ENCODE data around the gene ACVR1B.

ACVR1B gene

DNA sequence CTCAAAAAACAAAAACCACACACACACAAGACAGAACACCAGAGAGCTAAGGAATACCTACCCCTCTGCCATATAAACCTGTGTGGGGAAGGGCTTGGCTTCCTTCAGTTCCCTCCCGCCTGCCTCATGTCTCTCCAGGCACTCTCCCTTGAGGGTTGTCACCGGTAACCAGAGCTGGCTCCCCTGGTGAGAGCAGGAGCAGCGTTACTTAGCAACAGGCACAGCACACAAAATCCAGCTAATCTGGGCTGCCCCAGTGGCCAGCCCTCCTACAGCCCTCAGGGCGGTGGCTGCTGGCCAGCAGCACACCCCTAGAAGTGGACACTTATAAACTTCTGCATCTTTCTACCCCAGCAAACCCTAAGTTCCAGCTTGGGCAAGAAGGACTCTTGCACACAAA lies 78.2 kb downstream of the ACVR1B start:
- no peak for TF ChIP-seq POLR2A (IDR thresholded peaks at IDR 0.05; ENCODE audit: low read depth, low read length)
- DNase-seq (ENCODE audit: insufficient read length, low spot score) (peak; percentile 92), FAIRE-seq (peak; percentile 20)

DNA sequence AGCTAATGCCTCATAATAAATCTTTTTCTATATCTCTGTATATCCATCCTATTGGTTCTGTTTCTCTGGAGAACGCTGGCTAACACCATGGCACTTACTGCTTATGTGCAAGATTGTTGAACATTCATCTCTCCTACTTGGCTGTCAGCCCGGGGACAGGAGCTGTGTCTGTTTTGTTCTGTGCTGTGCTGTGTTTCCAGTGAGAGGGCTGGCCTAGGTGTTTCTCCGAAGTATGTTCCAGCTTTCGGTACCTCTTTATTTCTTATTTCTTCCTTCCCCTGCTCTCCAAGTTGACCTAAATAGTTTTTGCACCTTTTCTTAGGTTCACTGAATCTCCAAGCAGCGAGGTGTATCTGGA lies 80.9 kb downstream of the ACVR1B start:
- FAIRE-seq: no peak
- DNase-seq (ENCODE audit: insufficient read length, low spot score): no peak
- TF ChIP-seq POLR2A (IDR thresholded peaks at IDR 0.05; ENCODE audit: low read depth, low read length): no peak

DNA sequence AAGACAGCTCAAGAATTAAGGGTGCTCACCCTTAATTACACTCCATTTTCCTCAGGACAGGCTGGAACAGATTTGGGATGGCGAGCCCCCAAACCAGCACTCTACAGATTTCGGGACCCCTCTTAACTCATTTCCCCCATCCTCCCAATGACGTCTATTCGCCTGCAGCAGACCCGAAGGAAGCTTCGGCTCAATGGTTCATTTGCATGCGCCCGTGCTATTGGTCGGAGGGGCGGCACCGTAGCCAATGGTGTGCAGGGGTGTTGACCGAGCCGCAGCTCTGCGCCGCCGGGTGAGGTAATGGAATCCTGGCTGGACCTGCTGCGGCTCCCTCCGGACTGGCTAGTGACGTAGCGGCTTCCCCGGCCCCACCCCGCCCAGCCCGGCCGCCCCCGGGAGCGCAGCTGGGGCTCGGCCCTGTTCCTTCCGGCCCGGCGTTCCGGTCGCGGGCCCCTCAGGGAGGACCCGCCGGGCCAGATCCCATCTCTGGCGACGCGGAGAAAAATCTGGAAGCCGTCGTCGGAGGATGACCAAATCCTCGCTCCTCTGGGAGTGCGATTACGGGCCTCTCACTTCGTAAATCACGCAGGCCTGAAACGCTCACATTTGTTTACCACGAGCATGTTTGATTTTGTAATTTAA lies 81.4 kb downstream of the ACVR1B start:
- FAIRE-seq (peak; percentile 84), DNase-seq (ENCODE audit: insufficient read length, low spot score) (peak; percentile 98)
- TF ChIP-seq POLR2A (IDR thresholded peaks at IDR 0.05; ENCODE audit: low read depth, low read length): no peak

DNA sequence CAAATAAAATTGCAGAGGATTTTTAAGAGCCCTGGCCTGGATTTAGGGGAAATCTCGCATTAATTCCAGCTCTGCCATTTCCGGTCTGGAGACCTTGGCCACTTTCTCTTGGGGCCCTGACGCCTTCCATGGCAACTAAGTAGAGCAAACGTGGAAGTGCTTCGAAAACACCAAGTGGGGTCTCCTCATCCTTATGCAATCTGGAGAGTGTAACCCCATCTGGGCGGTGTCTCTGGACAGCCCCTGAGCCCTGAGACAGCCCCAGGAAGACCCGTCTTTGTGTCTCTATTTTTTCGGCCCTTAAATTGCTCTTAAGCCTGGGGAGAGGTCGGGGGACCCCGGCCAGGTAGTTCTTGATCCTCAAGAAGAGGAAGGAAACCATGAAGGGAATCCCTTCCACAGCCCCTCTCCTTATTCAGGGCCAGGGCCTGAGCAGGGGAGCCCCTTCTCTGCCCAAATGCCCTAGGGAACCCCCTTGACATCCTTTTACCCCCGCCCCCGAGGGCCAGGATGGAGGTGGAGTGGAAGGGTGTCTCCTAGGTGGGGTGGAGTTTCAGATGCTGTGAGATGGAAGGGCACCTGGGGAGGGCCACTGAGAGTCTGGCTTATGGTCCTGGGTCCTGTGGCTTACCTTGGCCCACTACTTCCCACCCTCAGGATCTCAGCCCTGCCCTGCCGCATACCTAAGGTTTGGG lies 82.1 kb downstream of the ACVR1B start:
- TF ChIP-seq POLR2A (IDR thresholded peaks at IDR 0.05; ENCODE audit: low read depth, low read length): no peak
- FAIRE-seq (no peak), DNase-seq (ENCODE audit: insufficient read length, low spot score) (no peak)

DNA sequence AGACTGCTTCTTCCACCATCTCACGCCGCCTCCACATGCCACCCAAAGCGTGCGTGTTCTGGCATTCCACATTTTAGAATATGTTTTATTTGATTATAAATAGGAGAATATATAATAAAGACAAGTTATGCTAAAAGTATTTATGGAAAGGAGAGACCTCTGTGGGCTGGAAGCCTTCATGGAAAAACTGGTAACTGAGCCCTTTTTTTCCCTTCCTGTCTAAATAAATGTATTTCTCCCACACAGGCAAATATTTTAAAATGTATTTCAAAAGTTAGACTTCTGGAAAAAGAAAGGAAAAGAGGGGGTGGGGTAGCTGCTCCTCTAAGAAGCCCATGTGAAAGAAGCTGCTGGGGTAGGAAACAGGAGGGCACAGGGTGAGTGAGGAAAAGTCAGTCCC lies 83.7 kb downstream of the ACVR1B start:
- no peak for DNase-seq (ENCODE audit: insufficient read length, low spot score)
- FAIRE-seq: no peak
- TF ChIP-seq POLR2A (IDR thresholded peaks at IDR 0.05; ENCODE audit: low read depth, low read length): no peak

DNA sequence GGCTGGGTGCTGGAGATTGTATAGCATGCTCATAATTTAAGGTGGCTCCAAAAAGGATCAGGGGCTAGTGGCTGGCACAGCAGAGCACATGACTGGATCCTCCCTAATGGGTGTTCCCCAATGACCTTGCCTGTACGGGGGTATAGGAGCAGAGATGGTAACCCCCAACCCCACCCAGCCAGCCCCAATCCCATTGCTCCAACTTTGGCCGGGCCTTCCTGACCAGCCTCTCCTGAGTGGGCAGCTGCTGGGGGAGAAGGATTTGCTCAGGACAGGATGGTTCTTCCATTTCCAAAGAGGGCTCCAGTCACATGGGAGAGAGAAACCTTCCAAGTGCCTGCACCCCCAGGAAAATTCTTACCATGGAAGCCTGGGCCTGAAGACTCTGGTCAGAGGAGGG lies 84.4 kb downstream of the ACVR1B start:
- FAIRE-seq: no peak
- TF ChIP-seq POLR2A (IDR thresholded peaks at IDR 0.05; ENCODE audit: low read depth, low read length): no peak
- DNase-seq (ENCODE audit: insufficient read length, low spot score): no peak

DNA sequence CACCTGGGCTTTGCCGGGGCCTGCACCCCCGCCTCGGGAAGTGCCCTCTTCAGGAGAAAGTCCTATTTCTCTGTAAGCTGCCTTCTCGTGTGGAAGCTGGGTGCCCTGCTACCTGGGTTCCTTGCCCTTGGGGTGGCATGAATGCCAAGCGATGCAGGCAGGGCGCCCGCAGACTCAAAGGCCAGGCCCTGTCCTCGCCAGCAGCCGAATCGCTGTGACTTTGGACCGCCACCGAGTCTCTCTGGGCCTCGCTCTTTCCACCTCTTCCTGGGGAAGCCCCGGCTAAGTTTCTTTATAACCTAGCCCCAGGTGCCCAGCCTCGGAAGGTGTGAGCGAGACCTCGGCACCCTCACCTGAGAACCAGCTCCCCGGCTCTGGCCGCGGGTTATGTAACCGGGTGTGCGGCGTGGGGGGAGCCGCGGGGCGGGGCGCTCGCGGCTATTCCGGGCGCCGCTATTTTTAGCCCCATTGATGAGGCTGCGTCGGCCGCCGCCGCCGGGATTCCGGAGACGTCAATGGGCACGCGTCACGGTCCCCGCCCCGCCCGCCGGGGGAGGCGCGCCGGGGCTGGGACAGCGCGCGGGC lies 85.2 kb downstream of the ACVR1B start:
- TF ChIP-seq POLR2A (IDR thresholded peaks at IDR 0.05; ENCODE audit: low read depth, low read length): no peak
- no peak for FAIRE-seq
- DNase-seq (ENCODE audit: insufficient read length, low spot score): peak; percentile 68

DNA sequence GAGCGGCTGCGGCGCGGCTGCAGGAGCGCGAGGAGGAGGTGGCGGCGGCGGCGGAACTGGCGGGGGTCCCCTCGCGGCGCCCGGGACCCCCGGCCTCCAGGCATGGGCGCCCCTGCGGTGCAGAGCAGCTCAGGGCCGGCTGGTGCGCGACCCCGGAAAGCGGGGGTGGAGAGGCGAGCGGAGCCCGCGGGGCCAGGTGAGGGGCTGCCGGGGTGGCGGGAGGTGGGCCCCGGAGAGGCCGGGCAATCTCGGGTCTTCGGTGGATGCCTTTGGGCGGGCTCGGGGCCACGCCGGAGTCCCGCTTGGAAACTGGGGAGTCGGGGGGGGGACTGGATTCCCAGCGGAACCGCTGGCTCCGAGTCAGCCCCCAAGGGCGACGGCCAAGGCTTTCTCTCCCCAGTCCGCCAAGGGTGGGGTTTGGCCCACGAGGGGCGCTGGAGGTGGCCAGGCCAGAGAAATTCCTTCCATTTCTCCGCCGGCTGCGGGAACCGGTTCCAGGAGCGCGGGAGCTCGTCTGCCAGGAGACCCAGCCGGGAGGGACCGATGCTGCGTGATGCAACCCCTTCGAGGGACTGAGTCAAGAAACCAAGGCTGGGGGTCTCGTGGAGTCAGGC lies 85.9 kb downstream of the ACVR1B start:
- DNase-seq (ENCODE audit: insufficient read length, low spot score): no peak
- no peak for TF ChIP-seq POLR2A (IDR thresholded peaks at IDR 0.05; ENCODE audit: low read depth, low read length)
- FAIRE-seq: no peak

DNA sequence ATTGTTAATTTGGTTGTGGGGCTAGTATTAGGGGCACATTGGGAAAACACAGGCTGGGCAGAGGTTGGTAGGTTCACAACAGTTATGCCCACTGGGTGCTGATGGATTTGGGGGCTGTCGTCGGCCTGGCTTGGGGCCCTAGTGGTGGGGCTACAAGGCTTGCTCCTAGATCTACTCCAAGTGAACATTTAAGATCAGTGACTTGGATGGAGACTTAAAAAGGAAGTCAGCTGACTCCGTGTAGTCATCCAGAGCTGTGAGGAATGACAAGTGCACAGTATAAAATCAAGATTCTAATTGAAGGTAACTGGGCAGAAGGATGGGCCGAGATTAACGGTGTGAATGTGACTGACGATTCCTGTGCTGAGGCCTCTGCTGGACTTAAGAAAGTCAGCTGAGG lies 86.9 kb downstream of the ACVR1B start:
- no peak for FAIRE-seq
- TF ChIP-seq POLR2A (IDR thresholded peaks at IDR 0.05; ENCODE audit: low read depth, low read length): no peak
- DNase-seq (ENCODE audit: insufficient read length, low spot score): no peak

DNA sequence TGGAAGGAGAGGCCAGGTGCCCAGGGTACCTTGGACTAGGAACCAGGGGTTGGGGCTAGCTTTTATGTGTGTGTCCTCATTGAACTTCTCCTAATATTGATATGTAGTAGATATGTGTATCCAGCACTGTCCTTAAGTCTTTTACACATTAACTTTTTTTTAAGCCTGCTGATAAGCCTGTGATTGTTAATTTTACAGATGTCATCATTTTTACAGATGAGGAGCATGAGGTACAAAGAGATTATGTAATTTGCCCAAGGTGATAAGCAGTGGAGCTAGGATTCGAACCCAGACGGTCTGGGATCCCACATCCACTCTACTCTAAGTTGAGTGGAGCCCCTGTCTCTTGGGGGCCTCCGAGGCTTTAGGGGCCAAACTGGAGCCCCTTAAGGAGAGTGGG lies 89.5 kb downstream of the ACVR1B start:
- FAIRE-seq (no peak), DNase-seq (ENCODE audit: insufficient read length, low spot score) (no peak)
- TF ChIP-seq POLR2A (IDR thresholded peaks at IDR 0.05; ENCODE audit: low read depth, low read length): no peak

DNA sequence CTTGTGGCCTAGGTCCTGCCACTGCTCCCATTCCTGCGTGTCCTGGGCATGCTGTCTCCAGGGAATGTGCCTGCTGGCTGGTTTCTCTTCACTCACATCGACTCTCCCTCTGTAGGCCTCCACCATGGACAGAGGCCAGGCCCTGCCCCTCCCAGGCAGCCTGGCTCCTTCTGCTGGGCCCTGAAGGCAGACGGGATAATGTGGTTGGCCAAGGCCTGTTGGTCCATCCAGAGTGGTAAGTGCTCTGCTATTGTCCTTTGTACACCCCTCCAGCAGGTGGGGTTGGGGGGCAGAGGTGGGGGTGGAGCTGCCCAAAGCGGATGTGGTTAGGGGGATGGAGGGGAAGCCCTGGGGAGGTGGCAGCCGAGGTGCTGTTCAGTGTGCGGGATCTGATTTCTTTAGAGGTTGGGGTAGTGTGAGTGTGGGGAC lies 90.2 kb downstream of the ACVR1B start:
- no peak for TF ChIP-seq POLR2A (IDR thresholded peaks at IDR 0.05; ENCODE audit: low read depth, low read length)
- DNase-seq (ENCODE audit: insufficient read length, low spot score) (no peak), FAIRE-seq (no peak)

DNA sequence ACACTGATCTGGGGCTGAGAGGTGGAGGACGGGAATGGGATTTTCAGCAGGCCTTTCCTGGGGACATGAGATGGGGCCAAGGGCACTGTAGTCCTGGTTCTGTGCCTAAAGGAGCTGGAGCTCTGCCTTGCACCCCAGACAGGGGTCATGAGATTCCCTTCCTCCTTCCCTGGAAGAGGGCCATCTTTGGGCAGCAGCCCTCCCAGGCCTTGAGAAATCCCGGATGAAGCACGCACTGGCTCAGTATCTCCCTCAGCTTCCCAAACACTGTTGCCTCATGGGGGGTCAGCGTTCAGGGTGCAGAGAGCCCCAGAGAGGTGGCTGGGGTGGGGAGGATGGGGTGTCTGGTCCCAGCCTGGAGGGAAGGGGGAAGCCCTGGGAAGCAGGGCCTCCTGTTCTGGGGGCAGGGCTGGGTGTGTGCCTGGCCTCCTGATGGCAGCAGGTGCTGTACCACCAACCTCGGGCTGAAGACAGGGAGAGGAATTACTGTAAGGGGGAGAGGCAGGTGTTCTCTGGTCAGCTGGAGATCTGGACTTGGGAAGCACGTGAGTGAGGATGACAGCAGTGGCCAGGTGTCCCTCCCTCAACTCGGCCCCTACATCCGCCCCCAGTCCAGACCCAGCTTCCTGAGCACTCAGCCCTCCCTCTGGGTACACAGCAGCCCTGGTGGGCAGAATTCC lies 91.3 kb downstream of the ACVR1B start:
- no peak for DNase-seq (ENCODE audit: insufficient read length, low spot score)
- no peak for TF ChIP-seq POLR2A (IDR thresholded peaks at IDR 0.05; ENCODE audit: low read depth, low read length)
- no peak for FAIRE-seq

DNA sequence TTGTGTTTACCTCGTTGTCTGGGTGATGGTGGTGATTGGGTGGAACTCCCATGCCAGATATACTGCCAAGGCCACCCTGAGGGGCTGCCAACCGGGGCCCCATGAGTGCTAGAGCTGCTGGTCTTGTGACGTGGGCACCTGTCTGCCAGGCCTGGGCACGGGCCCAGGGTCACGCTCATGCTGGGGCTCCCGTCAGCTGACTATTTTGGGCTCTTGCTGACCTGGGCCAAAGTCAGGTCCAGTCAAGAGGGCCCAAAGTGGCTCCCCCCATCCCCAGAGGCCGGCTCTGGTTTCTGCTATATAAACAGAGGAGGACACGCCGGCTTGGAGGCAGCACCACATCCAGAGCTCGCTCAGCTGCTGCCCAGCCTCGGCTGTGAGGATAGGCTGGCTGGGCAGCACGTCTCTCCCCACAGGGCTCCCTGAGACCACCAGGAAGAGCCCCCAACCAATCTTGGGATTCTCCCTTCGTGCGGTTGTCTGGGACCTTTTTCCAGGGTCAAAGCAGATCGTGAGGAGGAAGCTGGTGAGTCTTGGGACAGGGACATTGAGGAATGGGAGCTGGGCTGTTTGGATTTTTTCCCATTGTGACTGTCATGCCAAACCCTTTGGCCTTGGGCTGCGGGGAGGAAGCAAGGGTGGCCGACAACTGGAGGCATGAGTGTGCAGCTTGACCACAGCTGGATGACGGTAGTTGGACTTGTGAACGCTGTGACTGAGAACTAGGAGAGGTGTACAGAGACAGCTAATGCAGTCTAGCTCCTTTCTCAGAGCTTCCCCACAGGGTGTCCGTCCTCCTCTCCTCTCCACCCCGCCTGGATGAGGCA lies 92.1 kb downstream of the ACVR1B start:
- DNase-seq (ENCODE audit: insufficient read length, low spot score) (no peak), FAIRE-seq (no peak)
- TF ChIP-seq POLR2A (IDR thresholded peaks at IDR 0.05; ENCODE audit: low read depth, low read length): no peak

All from H54 (cell line).